Stimulated activated CD4-positive, alpha-beta T cell treated with anti-CD3 and anti-CD28 coated beads, TNF-alpha, amount 100 ng/mL, for 24 hours (primary cell): ENCODE results near the gene IFNL4.
"Not testable (repeated sequence)": the region's sequence is repeated elsewhere in the genome, so short reads cannot be mapped to it uniquely, and the experiment has no call there.

Experiments
- DNase-seq, 3 experiments: peaks; one replicate each; pipeline ENCODE4 v3.0.0-alpha.2; 2020; ENCODE audit warnings: low read depth in 3 of 3

IFNL4 gene

DNA sequence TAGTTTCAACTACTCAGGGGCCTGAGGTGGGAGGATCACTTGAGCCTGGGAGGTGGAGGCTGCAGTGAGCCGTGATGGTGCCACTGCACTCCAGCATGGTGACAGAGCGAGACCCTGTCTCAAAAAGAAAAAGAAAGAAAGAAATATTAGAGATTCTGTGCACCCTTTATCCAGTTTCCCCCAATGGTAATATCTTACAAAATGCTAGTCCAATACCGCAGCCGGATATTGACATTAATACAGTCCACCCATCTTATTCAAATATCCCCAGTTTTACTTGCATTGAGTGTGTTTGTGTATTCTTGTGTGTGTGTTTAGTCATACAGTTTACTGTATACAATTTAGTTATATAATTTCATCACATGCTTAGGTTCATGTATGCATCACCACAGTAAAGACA, 8.6 kb upstream of the IFNL4 start:
- DNase-seq, result no peak

DNA sequence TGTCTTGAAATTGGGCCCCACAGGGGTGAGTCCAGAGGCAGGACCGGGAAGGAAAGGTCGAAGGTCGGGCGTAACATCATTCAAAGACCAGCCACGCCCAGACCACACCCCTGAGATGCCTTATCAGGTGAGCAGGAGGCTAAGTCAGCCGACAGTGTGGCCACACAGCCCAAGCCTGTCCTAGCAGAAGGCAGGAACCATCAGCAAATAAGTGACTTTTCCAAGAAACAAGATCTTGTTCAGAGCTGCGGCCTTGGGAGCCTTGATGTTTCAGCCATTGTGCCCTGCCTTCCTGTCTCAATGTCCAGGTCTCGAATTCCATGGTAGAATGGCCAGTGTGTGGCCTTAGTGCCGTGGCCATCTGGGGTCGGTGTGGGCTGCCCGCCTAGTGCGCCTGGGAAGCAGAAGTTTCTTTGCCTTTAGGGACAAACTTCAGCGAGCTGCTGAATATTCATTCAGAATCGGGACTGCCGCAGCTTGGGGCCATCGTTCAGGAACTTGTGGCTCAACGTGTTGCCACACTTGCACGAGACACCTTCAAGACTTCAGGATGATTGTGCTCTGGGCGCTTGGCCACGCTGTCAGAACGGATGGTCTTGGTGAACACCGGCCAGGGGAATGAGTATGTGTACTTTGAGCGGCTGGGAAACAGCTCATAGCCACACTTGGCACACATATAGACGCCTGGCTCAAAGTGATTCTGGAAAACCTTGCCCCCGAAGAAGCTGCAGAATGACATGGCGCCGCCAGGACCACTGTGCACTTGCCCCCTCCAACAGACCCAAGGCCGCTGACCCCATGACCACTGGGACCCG, 6.1 kb upstream of the IFNL4 start:
- no peak for DNase-seq

DNA sequence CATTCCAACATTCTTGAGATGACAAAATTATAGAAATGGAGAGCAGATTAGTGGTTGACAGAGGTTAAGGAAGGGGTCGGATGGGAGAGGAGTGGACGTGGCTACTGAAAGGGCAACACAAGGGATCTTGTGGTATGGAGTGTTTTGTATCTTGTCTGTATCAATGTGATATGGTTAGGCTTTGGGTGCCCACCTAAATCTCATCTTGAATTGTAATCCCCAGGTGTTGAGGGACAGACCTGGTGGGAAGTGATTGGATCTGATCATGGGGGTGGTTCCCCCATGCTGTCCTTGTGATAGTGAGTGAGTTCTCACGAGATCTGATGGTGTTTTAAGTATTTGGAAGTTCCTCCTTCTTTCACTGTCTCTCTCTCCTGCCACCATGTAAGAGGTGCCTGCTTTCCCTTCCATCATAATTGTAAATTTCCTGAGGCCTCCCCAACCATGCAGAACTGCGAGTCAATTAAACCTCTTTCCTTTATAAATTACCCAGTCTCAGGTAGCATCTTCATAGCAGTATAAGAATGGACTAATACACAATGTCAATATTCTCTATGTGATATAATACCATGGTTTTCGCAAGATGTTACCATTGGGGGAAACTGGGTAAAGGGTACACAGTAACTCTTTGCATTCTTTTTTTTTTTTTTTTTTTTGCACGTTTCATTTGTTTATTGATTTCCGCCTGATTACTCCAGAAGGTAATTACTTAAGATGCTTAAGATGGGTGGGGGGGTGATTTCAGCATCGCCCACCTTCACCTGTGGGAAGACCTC, 4.9 kb upstream of the IFNL4 start:
- DNase-seq, result no peak

GRCh38 chr19:39252458-39252857, 3.8 kb upstream of the IFNL4 start:
- DNase-seq, result no peak

DNA sequence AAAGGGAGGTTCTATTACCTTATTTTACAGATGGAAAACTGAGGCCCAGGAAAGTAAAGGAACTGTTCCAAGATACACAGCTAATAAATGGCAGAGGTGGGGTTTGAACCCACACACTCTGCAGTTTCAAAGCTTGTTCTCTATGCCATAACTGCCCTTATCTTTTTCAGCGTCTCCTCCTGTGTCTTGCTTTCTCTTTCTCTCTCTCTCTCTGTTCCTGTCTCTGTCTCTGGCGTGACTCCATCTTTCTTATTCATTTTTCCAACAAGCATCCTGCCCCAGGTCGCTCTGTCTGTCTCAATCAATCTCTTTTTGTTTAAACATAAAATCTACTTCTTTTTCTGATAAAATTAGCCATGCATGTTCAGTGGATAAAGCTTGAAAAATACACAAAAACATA, 3.2 kb upstream of the IFNL4 start:
- DNase-seq, result no peak

GRCh38 chr19:39251081-39251480, 2.4 kb upstream of the IFNL4 start:
- DNase-seq, result no peak

- peak in 1 of 3 experiments; percentile 3 for DNase-seq
Measured at GRCh38 chr19:39247701-39248664, 673 bp downstream of the IFNL4 start.

DNA sequence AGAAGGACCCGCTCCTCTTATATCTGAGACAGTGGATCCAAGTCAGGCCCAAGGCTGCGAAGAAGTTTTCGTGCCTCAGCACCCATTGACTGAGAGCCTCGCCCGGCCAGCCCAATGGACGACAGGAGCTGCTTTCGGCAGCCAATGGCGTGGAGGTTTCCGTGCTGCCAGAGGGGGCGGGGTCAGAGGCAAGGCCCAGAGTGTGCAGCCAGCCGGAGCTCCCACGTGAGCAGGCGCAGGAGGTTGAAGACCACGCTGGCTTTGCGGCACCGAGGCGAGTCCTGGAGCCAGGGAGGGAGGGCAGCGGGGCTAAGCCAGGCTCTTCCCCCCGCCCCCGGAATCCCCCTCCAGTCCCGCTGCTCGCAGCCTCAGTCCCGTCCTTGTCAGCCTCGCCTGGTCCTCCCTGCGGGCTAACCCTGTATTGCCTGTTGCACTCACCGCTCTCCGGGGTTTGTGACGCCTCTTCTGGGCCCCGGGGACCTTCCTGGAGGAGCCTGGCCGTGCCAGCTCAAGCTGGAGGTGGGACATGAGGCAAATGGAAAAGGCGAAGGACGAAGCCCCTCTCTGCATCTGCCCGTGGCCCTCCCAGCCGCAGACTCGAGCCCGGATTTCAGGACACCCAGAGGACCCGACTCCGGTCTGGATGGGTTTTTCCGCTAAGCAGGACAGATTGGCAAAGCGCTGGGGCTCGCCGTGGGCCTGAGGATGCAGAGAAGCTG, 1.5 kb downstream of the IFNL4 start:
- peak in 1 of 3 experiments; percentile 46 for DNase-seq

GRCh38 chr19:39245166-39245565, 3.5 kb downstream of the IFNL4 start:
- not testable (repeated sequence) for DNase-seq

GRCh38 chr19:39244410-39245100, 4.1 kb downstream of the IFNL4 start, which contains the start of gene IFNL3:
TSS of gene IFNL3 (minus strand) at chr19:39245006. CDS start at chr19:39244967, 39 bp downstream.
- not testable (repeated sequence) for DNase-seq

DNA sequence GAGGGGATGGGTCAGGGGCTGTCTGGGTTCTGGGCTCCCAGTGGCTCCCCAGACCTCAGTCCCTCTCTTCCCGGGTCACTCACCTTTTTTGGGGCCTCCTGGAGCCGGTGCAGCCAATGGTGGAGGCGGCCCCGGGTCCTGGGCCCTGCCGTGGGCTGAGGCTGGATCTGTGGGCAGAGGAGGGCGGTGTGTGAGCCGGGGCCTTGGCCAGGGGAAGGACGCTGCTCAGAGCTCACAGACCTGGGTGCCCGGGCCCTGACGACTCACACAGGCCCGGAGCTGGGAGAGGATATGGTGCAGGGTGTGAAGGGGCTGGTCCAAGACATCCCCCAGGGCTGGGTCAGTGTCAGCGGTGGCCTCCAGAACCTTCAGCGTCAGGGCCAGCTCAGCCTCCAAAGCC, 4.9 kb downstream of the IFNL4 start:
- not testable (repeated sequence) for DNase-seq

DNA sequence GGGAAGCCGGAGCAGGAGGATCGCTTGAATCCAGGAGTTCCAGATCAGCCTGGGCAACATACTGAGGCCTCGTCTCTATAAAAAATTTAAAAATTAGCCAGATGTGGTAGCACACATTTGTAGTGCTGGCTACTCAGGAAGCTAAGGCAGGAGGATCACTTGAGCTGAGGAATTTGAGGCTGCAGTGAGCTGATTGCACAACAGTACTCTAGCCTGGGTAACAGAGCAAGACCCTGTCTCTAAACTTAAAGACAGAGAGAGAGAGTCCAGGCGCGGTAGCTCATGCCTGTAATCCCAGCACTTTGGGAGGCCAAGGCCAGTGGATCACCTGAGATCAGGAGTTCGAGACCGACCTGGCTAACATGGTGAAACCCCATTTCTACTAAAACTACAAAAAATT, 8.2 kb downstream of the IFNL4 start:
- no peak for DNase-seq

DNA sequence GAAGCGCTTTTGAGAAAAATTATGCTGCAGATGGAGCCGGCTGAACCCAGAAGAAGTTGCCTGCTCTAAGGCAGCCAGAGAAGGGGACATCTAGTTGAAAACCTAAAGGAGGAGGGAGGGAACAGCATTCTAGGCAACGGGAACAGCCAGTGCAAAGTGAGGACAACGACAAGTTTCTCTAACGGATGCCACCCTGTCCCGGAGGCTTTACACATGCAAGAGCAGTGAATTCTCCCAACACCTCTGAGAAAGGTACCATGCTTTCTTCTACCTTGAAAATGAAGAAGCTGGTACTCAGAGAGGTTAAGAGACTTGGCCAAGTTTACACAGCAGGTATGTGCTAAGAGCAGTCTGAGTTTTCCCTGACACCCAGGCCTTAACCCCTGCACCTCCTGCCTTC, 9.7 kb downstream of the IFNL4 start:
- DNase-seq, result no peak

- no peak for DNase-seq
Measured at GRCh38 chr19:39238209-39238608, 10.4 kb downstream of the IFNL4 start.

- DNase-seq, result peak; percentile 11 to 54 (median 18)
Measured at GRCh38 chr19:39237200-39238184, 11.2 kb downstream of the IFNL4 start.

DNA sequence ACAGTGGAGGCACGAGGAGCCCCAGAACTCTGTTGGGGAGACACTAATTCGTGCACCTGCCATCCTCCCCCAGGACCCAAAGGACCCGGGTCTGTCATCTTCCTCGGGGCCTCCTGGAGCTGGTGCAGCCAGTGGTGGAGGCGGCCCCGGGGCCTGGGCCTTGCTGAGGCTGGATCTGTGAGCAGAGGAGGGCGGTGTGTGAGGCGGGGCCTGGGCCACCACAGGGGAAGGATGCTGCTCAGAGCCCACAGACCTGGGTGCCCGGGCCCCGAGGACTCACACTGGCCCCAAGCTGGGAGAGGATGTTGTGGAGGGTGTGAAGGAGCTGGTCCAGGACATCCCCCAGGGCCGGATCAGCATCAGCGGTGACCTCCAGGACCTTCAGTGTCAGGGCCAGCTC, 12.1 kb downstream of the IFNL4 start:
- DNase-seq, result no peak

GRCh38 chr19:39232708-39233107, 15.9 kb downstream of the IFNL4 start:
- no peak for DNase-seq

DNA sequence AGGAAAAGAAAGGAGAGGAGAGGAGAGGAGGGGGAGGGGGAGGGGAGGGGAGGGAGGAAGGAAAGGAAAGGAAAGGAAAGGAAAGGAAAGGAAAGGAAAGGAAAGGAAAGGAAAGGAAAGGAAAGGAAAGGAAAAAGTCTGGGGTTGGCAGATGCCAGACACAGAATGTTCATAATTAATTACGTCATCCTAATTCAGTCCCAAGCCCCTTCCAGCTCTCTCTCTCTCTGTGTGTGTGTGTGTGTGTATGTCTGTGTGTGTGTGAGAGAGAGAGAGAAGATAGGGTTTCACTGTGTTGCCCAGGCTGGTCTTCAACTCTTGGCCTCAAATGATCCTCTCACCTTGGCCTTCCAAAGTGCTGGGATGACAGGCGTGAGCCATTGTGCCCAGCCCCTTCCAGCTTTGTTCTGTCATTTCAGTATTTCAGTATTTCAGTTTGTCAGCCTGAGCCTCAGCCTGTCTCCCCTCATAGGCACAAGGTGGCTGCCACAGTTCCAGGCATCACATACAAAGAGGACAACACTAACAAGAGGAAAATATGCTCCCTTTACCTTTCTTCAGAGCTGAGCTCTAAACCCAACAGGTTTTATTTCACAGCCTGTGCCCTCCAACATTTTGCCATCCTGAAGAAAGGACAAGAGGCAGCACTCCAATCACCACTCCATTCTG, 18.4 kb downstream of the IFNL4 start:
- no peak for DNase-seq

DNA sequence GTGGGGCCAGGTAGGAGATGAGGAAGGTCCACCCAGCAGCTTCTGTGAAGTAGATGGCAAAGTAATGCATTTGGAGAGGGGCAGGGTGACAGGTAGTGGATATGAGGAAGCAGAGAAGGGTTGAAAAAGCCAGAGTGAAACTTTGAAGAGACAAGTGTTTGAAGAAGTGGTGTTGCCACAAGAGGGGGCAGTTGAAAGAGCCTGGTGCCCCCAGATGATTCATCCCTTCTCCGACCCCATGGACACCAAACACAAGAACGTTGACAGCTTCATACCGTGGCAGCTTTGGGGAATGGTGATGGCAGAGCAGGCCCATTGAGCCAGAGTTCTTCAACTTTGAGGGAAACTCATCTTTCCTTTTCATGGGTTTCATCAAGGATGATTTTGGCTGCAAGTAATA, 23.7 kb downstream of the IFNL4 start:
- no peak for DNase-seq
